ENCODE data around the gene LMO7. TPM values are rescaled to one million over a fixed set of nuclear protein-coding genes. Genes with fewer than 3 reads are reported as not detected.

LMO7 gene
- total and polyA plus RNA-seq, 2 of the 8 experiments (the other 6 are each of a cell fraction or from before 2014, with no cell fraction given), result 8.1 to 28.3 TPM

GRCh38 chr13:75760131-75761021 is 124.2 kb downstream of the LMO7 start (continued):
- TF ChIP-seq SIRT6 (IDR thresholded peaks at IDR 0.05; ENCODE audit: low read length), result no peak
- no peak for TF ChIP-seq ATF3 (IDR thresholded peaks at IDR 0.05; ENCODE audit: insufficient read depth, low read depth, low read length)
- TF ChIP-seq CBX8 (IDR thresholded peaks at IDR 0.05; ENCODE audit: borderline replicate concordance, low read depth, low read length), result no peak
